GM19438 (cell line): ENCODE results near the gene SYNC.

ENCODE experiments used
- ATAC-seq: cut with Tn5 transposase; IDR thresholded peaks from one replicate; pipeline ENCODE4 v1.9.1; 2021; ENCODE audit warnings: low read depth; ENCODE audit not compliant: unreplicated experiment

Gene SYNC

DNA sequence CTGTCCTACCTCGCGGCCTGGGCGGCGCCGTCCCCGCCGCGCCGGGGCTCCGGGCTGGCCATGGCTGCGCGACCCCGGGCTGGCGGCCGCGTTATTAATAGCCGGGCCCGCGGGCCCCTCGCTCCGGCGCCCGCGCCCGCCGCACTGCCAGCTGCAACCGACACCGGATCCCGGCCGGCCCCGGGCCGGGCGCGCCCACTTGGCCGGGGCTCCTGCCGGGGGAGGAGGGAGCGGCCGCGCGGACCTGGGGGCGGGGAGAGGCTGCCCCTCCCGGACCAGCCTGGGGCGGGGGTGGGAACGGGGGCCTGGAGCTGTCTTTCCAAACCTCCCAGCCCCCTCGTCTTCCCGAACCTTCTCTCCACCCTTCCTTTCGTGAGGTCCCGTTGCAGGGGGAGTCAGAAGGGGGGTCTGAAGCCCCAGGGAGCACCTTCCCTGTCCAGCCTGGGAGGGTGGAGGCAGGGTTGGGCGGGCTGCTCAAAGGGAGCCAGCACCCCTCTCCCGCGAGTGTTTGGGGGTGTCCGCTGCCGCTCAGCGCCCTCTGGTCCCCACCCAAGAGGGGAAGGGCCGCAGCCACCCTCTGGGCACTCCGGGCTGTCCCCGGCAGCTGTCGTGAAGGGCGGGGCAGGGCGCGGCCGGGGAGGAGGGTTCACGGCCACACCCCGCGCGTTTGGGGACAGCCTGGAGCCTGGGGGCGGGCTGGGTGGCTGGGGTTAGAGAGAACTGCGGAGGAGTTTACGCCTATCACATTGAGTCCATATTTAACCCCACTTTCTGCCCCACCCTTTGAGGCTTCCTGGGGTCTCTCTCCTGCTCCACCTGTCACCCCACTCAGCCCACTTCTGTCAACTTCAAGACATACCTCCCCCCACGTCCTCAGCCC, at the start of gene SYNC:
TSS of gene SYNC (minus strand) at position 172 of the 880 bp plus-strand sequence. CDS start at position 62, 110 bp downstream.
- ATAC-seq, result no peak

DNA sequence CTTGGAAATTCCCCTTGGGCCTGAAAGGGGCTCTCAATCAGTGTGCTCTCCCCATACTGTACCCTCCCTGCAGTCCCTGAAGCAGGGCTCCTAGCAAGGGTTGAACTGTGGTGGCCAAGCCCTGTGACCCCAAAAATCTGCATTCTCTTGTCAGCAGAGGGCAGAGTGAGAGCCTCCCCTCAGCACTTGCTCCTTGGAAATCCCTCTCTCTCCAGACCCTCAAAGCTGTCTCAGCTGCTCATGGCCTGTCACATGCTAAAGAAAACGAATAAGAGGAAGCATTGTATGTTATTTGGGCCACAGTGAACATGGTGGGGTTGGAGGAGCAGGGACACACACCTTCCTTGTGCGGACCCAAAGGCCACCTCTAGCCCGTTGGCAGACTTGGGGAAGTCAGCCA, 47.2 kb upstream of the SYNC start:
- ATAC-seq, result no peak

DNA sequence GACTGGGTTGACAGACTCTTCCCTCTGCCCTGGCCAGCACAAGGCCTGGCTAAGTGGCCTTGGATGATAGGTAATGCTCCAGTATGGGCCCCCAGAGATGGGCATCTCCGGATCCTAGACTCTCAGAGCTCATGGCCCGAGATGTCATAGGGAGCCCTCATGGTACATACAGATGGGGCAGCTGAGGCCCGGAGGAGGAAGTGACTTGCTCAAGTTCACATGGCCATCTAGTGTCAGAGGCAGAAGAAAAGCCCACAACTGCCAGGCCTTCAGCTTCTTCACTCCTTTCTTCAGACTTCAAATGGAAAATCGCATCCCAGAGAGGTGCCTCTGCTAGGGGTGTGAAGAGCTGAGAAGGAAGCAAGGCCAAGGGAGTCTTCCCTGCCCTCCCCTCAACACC, 46.8 kb upstream of the SYNC start:
- ATAC-seq, result no peak

DNA sequence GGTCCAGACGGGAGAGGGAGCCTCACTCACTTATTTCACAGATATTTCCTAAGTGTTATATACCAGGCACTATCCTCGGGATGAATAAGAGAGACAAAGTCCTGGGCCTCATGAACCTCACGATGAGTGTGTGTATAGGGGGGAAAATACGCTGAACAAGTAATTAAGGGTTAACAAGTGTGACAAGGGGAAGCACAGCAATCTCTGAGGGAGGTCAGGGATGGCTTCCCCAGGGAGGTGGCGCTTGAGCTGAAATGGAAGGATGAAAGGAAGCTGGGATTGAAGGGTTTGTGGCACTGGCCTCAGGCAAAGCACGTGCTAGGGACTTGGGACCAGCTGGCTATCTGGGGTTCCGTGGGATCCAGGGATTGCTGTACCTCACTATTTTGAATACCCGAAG, 46.4 kb upstream of the SYNC start:
- ATAC-seq, result no peak

DNA sequence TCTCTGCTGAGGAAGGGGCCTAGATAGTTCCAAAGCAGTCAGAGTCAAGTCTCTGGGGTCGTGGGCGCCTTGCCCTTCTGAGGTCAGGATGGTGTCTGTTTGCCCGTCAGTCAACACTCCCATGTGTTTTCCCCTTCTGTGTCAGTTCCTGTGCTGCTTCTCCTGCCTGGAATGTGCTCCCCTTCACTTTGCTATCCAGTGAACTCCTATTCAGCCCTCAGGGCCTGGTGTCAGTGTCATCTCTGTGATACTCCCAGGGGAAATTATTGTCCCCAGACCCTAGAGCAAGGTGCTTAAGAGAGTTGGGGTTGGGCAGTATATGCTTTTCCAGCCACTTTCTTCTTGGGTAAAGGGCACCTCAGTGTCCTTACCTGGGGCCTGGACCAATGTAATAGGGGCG, 45.8 kb upstream of the SYNC start:
- no peak for ATAC-seq

DNA sequence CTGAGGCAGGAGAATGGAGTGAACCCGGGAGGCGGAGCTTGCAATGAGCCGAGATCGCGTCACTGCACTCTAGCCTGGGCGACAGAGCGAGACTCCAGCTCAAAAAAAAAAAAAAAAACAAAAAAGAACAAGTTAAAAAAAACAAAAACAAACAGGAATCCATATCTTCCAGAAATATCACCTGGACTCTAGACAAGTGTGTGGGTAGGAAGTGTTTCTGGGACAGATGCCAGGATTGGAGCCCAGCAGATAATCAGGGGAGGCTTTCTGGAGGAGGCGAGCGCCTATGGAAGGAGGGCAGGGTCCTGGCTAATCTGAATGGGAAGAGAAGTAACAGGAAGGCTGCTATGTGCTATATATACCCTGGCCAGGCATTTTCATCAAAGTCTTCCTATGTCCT, 43.6 kb upstream of the SYNC start:
- ATAC-seq, result no peak

DNA sequence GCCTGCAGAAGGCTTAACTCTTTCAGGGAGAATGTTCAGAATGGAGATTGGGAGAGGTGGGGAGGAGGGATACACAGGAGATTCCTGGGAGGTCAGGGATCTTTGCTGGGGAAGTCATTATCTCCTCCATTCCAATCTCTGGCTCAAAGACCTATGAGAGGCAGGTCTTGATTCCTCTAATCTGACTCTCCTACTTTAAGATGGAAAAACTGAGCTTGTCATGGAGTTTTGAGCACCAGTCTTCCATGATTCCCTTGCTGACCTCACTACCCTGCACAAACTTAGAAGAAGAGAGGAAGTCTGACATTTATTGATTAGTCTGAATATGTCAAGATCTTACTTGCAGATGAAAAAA, 41.5 kb upstream of the SYNC start:
- ATAC-seq, result no peak

DNA sequence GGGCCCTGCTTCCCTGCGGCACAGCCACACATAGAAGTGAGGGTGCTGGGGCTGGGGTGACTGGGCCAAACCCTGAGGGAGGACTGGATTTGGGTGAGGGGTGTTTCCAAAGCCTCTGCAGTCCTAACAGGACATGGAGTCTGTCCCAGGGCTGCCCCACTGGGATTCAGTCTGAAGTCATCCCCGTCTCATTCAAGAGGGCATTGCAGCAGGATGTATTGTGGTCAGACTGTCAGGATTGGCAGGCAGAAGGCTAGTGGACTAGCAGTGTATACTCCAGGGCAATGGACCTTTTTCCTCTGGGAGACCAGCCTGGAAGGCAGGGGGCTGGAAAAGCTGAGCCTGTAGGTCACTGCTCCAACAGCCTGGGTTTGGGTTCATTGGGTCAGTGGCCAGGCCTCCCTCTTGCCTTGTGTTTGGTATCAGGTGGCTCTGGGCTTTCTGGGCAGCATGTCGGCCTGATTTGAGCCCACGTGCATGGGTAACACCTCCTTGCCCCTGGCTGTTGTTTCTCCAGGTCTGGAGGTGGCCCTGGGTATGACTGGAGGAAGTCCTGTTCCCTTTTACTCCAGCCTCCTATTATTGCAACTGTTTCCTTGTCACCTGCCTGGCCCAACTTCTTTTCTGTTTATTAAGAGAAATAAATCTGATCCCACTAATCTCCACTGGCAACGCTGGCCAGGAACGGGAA, 41.0 kb upstream of the SYNC start:
- ATAC-seq, result no peak

DNA sequence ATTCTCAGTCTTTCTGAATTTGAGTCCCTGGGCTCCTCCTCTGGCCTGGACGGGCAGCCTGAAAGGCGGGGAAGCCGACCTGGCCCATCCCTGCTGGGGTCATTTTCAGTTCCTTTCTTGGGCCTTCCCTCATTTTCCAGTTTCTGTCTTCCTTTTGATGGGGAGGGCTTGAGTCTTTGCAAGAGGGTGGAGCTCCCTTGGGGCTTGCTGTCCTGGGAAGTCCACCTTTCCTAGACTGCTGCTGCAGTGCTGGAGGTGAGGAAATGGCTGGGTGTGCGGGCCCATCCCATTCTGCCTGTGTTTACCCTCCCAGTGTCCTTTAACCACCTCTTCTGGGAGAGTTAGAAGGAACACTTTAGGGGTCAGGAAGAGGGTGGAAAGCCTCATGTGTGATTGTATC, 40.4 kb upstream of the SYNC start:
- ATAC-seq, result no peak

DNA sequence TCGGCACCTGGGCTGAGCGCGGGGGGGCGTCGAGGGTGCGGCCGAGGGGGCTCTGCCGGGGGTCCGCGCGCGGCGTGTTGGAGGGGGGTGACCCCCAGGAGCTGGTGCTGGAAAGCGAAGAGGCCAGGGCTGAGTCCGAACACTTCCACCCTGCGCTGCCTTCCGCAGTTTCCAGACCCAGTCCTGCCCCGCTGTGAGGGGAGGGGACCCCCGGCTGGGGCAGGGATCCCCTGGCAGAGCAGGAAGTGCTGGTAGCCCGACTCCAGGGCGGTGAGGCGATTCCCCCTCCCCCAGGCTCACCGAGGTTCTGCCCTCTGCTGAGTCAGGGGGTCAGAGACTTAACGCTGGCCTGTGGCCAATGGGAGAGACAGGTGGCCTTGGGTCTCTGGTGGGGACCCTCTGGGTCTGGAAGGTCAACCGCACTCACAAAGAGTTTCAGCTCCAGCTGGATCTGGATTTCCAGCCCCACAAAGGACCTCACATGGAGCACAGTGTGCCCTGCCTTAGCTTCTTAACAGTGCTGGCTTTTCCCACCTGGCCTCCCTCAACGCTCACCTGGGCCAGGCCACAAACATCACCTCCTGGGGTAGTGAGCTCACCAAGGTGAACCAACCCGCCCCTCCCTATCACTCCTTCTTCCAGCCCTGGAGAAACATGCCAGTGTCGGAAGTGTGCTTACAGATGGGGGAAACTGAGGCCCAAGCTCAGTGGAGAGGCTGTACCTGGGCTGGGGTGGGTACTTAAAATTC, 39.8 kb upstream of the SYNC start:
- ATAC-seq, result no peak

DNA sequence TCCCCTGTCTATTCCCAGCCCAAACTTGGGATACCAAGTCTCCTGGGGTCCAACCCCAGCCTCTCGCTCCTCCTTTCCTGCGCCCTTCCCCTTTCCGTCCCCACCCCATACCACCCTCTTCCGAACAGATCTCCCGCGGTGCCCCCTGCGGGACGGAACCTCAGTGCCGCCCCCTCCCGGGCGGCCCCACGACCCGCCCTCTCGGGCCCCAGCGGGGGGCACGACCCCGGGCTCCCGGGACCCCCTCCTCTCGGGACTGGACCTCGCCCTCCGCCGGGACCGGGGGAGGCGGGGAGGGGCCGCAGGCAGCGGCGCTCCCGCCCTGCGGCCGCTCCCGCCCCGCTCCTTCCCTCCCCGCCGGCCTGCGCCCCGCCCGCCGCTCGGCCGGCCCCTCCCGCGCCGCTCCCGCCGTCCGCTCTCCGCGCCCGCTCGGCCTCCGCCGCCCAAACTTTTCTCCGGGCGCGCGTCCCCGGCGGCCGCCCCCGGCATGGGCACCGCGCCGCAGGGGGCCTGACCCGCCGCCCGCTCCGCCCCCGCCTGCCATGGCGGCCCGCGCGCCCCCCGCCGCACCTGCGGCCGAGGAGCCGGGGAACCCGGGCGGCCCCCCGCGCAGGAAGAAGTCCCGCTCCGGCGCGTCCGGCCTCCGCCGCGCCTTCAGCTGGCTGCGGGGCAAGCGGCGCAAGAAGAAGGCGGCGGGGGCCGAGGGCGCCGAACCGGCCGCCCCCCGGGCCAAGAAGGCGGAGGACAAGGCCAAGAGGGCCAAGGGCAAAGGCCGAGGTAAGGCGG, 39.0 kb upstream of the SYNC start:
- no peak for ATAC-seq

DNA sequence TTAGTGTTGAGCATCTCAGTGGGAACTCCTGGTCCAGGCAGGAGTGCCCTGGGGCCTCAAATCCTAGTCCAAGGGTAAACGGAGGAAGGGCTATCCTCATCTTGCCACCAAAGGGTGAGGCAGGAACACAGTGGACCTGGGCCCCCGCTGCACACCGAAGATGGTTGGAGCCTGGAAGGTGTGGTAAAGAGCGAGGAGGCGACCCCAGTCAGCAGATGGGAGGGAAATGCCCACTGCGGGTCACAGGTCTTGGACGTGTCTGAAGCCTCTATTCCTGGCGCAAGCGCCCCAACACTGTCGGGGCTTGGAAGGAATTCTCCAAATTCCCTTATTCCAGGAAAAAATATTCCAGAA, 38.5 kb upstream of the SYNC start:
- no peak for ATAC-seq

DNA sequence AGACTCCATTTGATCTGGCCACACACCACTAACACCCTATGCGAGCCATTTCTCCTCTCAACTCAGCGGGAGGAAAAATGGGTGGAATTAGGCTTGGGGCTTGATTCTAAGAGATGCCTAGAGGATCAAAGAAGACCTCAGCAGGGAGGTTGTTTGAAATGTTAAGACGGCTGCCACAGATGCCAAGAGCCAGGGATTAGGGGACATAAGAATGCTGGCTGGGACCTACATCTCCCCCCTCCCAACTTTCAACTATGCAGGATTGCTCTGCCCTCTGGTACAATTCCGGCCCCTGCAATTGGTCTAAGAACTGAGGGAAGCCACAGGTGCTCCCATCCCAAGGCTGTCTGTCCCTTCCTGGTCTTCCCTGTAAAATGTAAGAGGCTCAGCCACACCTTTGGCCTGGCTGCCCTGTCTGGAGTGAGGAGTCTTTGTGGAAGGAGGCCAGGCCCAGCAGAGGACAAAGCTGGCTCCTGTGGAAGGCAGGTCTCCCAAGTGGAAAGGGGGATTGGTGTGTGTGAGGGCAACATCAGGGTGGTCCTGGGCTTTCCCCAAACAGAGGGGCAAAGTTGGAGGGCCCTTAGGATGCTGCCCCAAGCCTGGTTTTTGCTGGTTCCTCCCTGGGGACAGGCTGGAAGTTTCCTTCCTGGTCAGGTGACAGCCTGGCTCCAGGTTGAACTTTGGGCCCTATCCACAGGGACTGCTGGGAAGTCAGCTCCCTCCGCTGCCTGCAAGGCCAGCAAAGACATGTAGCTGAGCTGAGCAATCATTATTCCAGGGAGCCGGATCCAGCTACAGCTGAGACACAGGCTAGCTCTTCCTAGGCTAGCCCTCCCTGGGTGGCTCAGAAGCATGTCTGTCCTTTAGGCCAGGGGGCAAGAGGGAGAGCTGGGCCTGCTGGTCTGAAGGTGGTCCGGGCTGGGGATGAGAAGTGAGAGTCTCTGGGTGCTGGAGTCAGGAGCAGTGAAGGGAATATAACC, 34.5 kb upstream of the SYNC start:
- ATAC-seq, result no peak

DNA sequence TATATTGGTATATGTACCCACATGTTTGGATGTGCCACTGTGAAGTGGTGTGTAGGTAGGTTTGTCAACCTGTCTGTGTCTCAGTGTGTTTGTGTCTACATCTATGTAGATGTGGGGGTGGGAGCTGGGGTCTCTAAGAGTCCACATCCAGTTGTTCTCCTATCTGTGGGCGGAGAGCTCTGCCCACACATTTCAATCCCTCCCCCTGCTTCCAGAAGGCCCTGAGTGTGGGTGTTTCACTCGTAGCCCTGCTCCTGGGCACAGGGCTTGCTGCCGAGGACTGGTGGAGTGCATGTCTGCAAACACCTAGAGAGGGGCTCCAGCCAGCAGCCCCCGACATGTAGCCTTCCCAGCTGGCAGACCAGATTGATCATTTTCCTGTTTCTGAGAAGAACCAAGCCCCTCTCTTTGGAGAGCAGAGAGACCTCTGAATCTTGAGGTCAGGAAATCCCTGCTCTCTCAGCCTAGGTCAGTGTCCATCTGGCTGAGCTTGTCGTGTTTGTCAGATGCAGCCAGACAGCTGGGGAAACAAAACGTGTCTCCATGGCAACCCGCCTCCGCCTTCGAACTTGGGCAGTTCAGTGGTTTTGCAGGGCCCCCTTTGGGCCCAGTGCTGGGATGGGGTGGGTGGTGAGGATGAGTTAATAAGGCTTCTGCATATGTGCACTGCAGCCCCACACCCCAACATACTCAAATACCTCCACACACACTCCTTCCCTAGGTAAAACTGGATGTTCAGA, 31.2 kb upstream of the SYNC start:
- no peak for ATAC-seq

DNA sequence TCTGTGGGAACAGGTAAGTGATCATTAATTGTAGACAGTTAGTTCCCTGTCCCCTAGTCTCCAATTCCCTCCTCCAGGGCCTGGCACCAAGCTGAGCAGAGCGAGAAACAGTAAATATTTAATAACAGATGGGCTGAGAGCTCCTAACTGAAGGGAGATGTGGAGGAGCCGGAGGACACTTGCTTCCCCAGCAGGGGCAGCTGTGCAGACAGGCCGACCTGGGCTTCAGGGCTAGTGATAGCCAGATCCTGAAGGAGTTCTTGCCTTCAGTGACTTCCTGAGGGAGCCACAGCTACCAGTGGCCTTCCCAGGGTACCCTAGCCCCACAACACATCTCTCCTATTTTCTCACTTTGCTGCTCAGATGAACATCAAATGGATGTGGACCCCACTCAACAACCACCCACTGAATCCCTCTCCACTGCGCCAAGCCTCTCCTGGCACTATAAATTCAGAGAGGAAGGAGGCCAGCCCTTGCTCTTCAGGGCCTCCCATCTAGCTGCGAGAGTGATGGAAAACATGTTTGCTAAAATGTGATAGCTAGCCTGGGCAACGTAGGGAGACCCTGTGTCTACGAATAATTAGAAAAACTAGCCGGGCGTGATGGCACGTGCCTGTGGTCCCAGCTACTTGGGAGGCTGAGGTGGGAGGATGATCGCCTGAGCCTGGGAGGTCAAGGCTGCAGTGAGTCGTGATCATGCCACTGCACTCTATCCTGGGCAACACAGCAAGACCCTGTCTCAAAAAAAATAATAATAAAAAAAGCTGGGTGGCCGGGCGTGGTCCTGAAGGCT, 26.9 kb upstream of the SYNC start:
- ATAC-seq, result no peak

DNA sequence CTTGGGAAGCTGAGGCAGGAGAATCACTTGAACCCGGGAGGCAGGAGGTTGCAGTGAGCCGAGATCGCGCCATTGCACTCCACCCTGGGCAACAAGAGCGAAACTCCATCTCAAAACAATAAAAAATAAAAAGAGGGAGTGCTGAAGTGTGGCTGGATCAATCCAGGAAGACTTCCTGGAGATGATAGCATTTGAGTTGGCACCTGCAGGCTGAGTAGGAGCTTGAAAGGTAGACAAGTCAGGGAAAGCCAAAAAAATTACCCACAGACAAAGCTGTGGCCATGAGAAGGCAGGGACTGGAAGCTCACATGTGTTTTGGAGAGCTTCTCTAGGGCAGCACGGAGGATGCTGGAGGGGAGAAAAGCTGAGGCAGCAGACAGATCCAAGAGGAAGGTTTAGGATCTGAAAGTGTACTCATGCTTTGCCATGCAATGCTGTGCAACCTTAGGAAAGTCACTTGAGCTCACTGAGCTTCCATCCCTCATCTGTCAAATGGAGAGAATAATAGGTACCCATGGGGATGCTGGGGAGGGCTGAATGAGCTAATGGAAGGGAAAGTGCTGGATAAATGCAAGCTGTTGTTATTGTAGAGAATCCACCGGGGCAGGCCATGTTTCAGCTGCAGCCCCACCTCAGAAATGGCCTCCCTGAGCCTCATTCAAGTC, 26.0 kb upstream of the SYNC start:
- ATAC-seq, result no peak

DNA sequence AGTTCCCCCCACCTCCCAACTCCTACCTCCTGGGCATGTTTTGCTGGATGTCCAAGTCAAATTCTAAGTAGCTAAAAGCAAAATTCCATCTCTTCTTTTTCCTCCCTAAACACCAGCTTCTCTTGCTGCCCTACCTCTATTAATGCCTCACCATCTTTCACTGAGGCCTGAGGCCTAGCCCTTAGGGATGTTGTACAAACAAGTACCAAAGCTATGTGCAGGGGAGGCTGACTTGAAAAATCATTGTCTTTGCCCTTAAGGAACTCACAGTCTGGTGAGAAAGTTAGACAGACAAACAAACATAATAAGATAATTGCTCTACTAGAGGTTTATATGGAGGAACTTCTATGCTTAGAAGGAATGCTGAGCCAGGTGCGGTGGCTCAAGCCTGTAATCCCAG, 25.3 kb upstream of the SYNC start:
- no peak for ATAC-seq

DNA sequence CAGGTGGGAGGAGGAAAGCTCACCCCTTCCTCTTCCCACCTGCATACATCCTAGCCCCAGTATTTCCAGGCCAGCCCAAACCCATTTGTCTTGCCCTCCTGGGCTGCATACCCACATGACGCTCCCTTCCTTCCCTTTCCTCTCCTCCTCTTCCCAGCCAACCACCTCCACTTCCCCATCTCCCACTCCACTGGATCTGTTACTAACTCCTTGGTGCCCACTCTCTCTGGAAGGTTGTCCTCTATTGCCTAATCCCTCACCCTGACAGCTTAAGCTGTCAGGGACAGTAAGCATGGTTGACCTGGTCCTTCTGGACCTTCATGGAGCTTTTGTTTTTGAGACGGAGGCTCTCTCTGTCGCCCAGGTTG, 23.0 kb upstream of the SYNC start:
- no peak for ATAC-seq
